ENCODE results near the gene DLGAP4.

Gene DLGAP4

GRCh38 chr20:36478137-36478905 is 172.2 kb downstream of the DLGAP4 start:
- DNase-seq = no peak

GRCh38 chr20:36479938-36480337 is 173.8 kb downstream of the DLGAP4 start:
- no peak for DNase-seq

DNA sequence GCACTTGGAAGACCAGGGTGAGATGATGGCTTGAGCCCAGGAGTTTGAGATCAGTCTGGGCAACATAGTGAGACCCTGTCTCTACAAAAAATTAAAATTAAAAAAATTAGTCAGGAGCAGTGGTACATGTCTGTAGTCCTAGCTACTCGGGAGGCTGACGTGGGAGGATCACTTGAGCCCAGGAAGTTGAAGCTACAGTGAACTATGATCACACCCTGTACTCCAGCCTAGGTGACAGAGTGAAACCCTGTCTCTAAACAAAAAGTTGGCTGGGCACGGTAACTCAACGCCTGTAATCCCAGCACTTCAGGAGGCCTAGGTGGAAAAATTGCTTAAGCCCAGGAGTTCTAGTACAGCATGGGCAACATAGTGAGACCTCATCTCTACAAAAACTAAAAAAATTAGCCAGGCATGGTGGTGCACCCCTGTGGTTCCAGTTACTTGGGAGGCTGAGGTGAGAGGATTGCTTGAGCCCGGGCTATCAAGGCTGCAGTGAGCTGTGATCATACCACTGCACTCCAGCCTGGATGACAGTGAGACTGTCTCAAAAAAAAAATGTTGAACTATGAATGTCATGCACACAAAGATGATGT is 174.4 kb downstream of the DLGAP4 start:
- no peak for DNase-seq

- no peak for DNase-seq
Measured at GRCh38 chr20:36481380-36482043, 175.4 kb downstream of the DLGAP4 start.

GRCh38 chr20:36482044-36482473 is 175.9 kb downstream of the DLGAP4 start:
- no peak for DNase-seq

GRCh38 chr20:36483209-36483918 is 177.2 kb downstream of the DLGAP4 start:
- DNase-seq = no peak

DNA sequence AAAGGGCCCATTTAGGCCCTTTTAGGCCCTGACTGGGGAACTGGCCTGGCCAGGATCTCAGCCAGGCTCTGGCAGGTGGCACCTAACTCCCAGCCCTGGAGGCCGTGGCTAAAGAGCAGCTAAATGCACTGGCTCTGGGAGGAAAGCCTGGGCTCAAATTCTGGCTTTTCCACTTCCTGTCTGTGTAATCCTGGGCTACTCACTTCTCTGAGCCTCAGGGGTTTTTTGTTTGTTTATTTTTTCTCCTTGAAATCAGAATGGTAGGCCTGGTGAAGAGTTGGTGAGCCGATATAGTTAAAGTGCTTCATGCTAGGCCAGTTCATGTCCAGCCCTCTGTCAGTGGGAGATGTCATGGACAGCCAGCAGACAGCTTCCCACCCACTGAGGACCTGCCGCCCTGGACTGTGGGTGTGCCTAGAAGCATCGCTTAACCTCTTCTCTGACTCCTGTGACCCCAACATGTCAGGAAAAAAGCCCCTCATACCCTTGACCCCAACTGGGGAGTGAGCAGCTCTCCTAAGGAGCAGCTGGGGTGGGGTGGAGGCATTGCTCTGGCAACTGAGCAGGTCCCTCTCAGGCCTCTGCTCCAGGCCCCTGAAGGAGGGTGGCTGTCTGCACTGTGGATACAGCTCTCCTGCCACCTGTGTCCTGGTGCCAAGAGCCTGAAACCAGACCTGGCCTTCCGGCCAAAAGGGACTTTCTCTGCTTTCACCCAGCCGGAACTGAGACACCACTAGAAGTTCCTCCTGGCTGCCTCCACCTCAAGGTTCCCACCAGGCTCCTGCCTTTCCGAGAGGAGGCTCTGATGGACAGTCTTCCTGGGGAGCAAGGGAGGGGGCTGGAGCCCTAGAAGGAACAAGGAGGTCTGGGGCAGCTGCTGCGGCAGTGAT is 178.0 kb downstream of the DLGAP4 start:
- DNase-seq = no peak

- DNase-seq = no peak
Measured at GRCh38 chr20:36485286-36485685, 179.1 kb downstream of the DLGAP4 start.

DNA sequence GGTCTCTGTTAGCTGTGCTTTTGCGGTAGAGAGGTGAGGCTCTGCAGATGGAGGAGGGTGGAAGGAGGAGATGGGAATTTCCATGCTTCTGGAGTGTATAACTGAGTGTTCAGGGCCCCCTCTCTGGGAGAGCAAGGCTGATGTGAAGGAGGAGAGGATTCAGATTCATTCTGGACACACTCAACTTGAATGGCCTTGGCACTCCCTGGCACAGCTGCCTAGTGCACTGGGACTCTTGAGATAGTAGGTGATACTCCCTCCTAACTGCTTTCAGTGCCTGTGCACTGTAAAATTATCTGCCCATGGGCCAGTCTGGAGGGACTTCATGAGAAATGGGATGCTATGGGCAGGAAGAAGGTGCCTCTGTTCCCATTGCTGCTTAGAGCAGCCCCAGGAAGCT is 180.9 kb downstream of the DLGAP4 start:
- DNase-seq = no peak

DNA sequence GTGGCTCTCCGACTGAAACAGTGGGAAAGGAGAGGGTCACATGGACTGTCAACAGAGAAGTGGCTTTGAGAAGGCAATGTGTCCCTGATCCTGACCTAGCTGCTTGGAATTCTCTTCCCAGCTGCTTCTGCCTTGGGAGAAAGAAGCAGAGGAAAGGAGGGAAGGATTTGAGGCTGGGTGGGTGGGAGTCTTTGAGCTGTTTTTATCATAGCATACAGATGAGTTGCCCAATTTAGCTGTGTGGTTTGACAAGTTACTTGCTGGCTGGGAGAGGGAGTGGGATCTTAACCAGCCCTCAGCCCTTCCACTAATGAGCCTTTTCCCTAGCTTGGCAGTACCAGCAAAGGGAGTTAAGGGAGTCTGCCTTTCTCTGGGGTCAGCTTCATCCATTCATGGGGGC is 184.1 kb downstream of the DLGAP4 start:
- no peak for DNase-seq

DNA sequence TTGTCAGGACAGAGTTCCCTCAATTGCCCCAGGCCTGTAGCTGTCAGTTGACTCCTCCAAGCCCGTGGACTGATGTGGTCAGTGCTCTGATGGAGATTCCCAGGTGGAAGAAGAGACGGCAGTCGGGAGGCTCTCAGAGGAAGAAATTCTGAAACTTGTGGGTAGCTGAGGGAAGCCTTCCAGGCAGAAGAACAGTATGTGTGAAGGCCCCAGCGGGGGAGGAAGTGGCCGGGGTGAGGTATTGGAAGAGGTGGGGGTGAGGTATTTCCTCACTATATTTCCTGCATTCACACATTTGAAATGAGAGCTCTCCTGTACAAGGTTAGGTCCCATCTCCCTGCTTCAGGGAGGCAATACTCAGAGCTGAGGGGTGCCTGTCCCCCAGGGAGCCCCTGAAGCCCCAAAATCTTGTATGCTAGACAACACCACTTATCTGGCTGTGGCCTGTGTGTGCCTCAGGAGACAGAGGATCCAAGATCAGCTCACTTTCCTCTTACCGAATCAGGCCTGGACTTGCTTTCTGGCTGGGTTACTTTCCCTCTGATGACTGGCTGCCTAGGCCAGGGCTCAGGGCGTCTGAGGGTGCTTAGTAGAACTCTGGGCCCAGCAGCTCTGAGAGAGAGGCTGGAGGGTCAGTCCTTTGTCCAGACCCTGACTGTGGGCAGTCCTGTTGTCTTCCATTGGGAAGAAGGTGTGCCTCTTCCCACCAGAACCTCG is 185.9 kb downstream of the DLGAP4 start:
- DNase-seq = peak; percentile 64

DNA sequence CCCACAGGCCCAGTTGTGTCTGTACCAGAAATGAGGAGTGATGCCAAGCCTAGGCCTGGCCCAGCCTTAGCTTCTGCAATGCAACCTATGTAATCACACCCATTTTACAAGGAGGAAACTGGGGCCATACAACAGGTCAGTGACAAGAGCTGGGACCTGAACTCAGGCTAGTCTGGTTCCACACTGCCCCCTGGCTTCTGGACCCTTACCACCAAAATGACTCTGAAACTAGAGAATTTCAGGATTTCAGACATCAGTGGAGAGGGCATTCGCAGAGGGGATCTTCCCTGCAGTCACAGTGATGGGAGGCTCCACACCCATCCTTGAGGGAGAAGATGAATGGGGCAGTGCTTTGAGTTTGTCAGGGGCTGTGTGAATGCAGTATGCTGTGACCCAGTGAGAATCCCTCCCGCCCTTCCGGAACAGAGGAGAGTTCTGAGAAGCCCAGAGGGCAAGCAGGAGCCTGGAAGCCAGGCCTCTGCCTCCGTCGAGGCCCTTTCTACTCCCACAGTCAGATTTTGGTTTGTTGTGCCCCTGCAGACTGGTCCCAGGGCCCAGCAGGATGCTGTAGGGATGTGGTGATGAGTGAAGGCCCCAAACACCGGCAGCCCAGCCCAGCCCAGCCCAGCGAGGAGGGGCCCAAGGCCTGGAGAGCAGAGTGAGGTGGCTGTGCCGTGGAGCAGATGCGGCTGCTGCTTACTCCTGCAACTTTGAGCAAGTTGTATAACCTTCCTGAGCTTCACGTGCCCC is 187.1 kb downstream of the DLGAP4 start:
- peak; percentile 33 for DNase-seq

DNA sequence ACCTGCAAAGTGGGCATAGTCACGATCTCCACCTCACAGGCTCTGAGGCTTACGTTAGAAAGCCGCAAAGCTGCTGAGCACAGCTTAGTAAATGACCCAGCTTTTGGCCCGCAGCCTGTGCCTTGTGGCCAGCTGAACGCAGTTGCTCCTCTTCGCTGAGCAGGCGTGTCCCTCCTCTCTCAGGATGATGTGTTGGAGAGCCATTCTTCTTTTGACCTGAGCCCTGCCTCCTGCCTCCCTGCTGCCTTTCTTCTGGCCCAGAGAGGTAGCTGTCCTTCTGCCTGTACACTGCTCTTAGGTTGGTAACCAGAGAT is 187.6 kb downstream of the DLGAP4 start:
- DNase-seq = no peak

DNA sequence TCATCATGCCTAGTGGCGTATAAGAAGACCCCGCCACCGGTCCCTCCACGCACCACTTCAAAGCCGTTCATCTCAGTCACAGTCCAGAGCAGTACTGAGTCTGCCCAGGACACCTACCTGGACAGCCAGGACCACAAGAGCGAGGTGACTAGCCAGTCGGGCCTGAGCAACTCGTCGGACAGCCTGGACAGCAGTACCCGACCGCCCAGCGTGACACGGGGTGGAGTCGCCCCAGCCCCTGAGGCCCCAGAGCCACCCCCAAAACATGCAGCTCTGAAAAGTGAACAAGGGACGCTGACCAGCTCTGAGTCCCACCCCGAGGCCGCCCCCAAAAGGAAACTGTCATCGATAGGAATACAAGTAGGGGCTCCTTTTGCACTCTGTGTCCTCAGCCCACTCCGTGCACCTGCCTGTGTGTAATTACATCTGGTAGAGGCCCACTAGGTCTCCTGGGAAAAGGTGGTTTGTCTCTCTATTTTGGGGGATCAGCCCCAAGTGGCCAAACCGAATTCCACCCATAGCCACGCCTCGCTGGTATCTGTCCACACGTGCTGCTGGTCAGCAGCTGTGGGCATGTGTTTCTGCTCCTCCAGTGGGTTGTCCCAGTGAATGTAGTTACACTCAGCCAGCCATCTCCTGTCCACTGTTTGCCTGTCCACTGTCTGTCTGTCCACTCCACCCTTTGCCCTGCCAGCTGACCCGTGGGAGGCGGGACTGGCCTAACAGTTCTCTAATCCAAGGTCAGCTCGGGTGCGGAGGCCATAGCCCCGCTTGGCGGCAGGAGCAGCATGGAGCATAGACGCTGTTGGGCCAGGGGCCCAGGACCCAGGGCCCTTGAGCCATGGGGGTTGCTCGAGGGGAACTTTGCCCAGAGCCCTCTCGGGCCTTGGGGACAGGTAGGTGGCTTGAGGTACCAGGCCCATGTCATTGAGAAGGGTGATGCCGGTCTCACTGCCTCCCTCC is 190.8 kb downstream of the DLGAP4 start:
- DNase-seq = no peak

- no peak for DNase-seq
Measured at GRCh38 chr20:36497856-36498255, 191.7 kb downstream of the DLGAP4 start.

DNA sequence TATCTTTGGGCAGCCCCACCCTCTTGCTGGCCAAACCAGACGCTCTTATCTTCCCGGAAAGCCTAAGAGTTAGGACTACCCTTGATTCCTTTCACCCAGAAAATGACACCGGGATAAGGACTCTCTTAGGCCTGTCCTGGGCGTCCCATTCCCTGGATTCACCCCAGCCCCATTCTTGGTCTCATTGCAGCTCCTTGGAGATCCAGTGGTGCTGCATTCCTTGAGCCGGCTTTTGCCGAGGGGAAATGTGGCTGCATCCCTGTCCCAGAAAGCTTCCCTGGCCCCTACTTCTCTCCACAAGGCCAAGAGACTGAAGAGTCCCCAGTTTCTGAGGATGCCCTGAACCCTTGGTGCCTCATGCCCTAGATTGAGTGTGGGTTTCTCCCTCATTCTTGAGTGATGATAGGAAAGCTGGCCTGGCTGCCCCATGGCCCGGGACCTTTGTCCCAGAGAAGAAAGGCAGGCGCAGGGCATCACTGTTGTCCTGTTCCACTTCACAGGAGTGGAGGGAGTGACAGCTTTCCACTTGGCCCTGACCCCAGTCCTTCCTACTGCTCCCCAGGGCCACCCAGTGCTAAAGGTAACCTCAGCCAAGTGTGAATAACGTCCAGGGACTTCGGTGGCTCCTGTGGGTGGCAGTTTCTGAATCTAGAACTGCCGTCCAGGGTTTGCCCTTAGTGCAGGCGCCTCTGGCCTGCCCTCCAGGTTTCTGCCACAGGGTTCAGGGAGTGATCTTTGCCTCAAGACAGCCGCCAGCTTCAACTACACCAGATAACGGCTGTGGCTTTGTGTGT is 192.4 kb downstream of the DLGAP4 start:
- no peak for DNase-seq

GRCh38 chr20:36499211-36499610 is 193.1 kb downstream of the DLGAP4 start:
- no peak for DNase-seq

- no peak for DNase-seq
Measured at GRCh38 chr20:36499723-36500501, 193.8 kb downstream of the DLGAP4 start.

Measured in NK-92 treated with Interleukin-12 subunit alpha and Interleukin-12 subunit beta, amount 100 ng/mL, for 24 hours (cell line).